Motor neuron (in vitro differentiated cells): ENCODE results near the gene DNAH2. TPM values are rescaled to one million over a fixed set of nuclear protein-coding genes. Genes with fewer than 3 reads are reported as not detected.

ENCODE experiments used
- ATAC-seq, 8 experiments: fragments of 200-7000 bp; cut with Tn5 transposase; replicated peaks in 6 of 8; 2 replicates each; pipeline ENCODE4 v1.8.0; 2021; ENCODE audit warnings: mild to moderate bottlenecking in 8 of 8, moderate library complexity in 8 of 8
- H3K27ac ChIP-seq, 2 donors: fragments of 250-450 bp; sonication (Bioruptor Pico); 2 replicates each; pipeline ENCODE4 v1.9.0; 2021; ENCODE audit warnings: antibody characterized with exemption in 2 of 2, mild to moderate bottlenecking in 2 of 2, moderate library complexity in 1 of 2
- H3K4me1 ChIP-seq, 2 donors: fragments of 250-450 bp; sonication (Bioruptor Pico); replicated peaks in 1 of 2; 2 replicates each; pipeline ENCODE4 v1.6.1; 2021; ENCODE audit warnings: antibody characterized with exemption in 2 of 2, mild to moderate bottlenecking in 2 of 2, moderate library complexity in 1 of 2
- H3K4me3 ChIP-seq, 5 donors: fragments of 250-450 bp; sonication (Bioruptor Pico); 2 replicates each; pipeline ENCODE4 v1.9.0; 2021; ENCODE audit warnings: antibody characterized with exemption in 5 of 5, mild to moderate bottlenecking in 5 of 5, moderate library complexity in 4 of 5
- WGBS, 10 experiments: fragments of 450-650 bp; shearing (Covaris generic); methylation state at CpG; one replicate each; pipeline ENCODE4 v1.0.0; 2022; 5-methylcytosine and 5-hydroxymethylcytosine counted together
- in situ Hi-C, 9 experiments: fragments of 400-800 bp; cut with MboI; loops; one replicate each; pipeline ENCODE4 v1.15.0; 2021; ENCODE audit warnings: low sequenced_read_pairs in 9 of 9, low pct_unique_long_range_greater_than_20kb in 2 of 9; ENCODE audit not compliant: unreplicated experiment in 9 of 9
- total RNA-seq, 8 experiments: library from RNA; unstranded; fragments of 300-600 nt; gene quantifications; 2 replicates each; pipeline versions ENCODE4 v1.2.3 to v1.2.4, GENCODE V29; 2022

Gene DNAH2
- total RNA-seq, 8 experiments from 2014 or later = 0.25 to 4.4 (median 0.65) TPM

- Histone ChIP-seq H3K4me3 (peak overlapping the region; percentile 40 to 66 (median 54)), H3K27ac (peak overlapping the region; percentile 87 to 93), H3K4me1 (peaks cover 26 to 33% of the 10 kb centered on the region in 2 donors)
- WGBS, 10 experiments = 0 to 1% (median 1%) methylated on average over 8 to 20 of the region's 61 CpGs; no CpG with 5 or more reads in 7 of the 10 experiments
- ATAC-seq = peak; percentile 0 to 60 (median 1)
- in situ Hi-C loops = loop anchor here in 1 of 9 experiments (25.0 kb wide), 1 partner anchor 124 kb away; the partner anchor contains the start of genes DNAH2 and EFNB3
Observed at GRCh38 chr17:7835814-7836595, 118.5 kb downstream of the DNAH2 start.

- peak; percentile 4 to 21 (median 10) for ATAC-seq
- WGBS, 10 experiments = 0 to 10% (median 0%) methylated on average over 1 to 6 of the region's 19 CpGs; no CpG with 5 or more reads in 4 of the 10 experiments
- peaks cover 29 to 37% of the 10 kb centered on the region in 2 donors for H3K4me1 ChIP-seq
- in situ Hi-C loops = loop anchor here in 1 of 9 experiments (25.0 kb wide), 1 partner anchor 125 kb away; the partner anchor contains the start of genes DNAH2 and EFNB3
- peak overlapping the region; percentile 40 to 66 (median 54) for H3K4me3 ChIP-seq
- H3K27ac ChIP-seq = peak overlapping the region; percentile 87 to 93
Observed at GRCh38 chr17:7836596-7837407, 119.3 kb downstream of the DNAH2 start.

GRCh38 chr17:7837408-7838088, 120.0 kb downstream of the DNAH2 start:
- no peak for ATAC-seq
- peak overlapping the region; percentile 87 to 93 for H3K27ac ChIP-seq
- H3K4me3 ChIP-seq = peak overlapping the region; percentile 40 to 66 (median 54)
- 0 to 10% (median 2%) methylated on average over 1 to 7 of the region's 8 CpGs; no CpG with 5 or more reads in 2 of the 10 experiments for WGBS, 10 experiments
- in situ Hi-C loops = loop anchor here in 1 of 9 experiments (25.0 kb wide), 1 partner anchor 125 kb away; the partner anchor contains the start of genes DNAH2 and EFNB3
- peaks cover 29 to 37% of the 10 kb centered on the region in 2 donors for H3K4me1 ChIP-seq

- in situ Hi-C loops = loop anchor here in 1 of 9 experiments (25.0 kb wide), 1 partner anchor 126 kb away; the partner anchor contains the start of genes DNAH2 and EFNB3
- Histone ChIP-seq H3K4me1 (peaks cover 25 to 35% of the 10 kb centered on the region in 2 donors), H3K4me3 (peak overlapping the region; percentile 40 to 66 (median 54)), H3K27ac (peak overlapping the region; percentile 92 to 97)
- no peak for ATAC-seq
- 10 to 90% (median 10%) methylated on average over 2 of the region's 12 CpGs; no CpG with 5 or more reads in 7 of the 10 experiments for WGBS, 10 experiments
Observed at GRCh38 chr17:7838090-7839075, 120.8 kb downstream of the DNAH2 start.

- peaks cover 23 to 33% of the 10 kb centered on the region in 2 donors for H3K4me1 ChIP-seq
- peak overlapping the region; percentile 31 to 44 (median 34) for H3K4me3 ChIP-seq
- in situ Hi-C loops = loop anchor here in 1 of 9 experiments (25.0 kb wide), 1 partner anchor 127 kb away; the partner anchor contains the start of genes DNAH2 and EFNB3
- peak overlapping the region; percentile 92 to 97 for H3K27ac ChIP-seq
- ATAC-seq = no peak
- WGBS, 10 experiments = 0 to 90% (median 62%) methylated on average over 1 to 4 of the region's 6 CpGs; no CpG with 5 or more reads in 6 of the 10 experiments
Observed at GRCh38 chr17:7839190-7839875, 121.8 kb downstream of the DNAH2 start.

- Histone ChIP-seq H3K4me1 (peaks cover 23 to 33% of the 10 kb centered on the region in 2 donors), H3K27ac (peak overlapping the region; percentile 92 to 97), H3K4me3 (peak overlapping the region in 1 of 5 donors; percentile 5)
- in situ Hi-C loops = loop anchor here in 1 of 9 experiments (25.0 kb wide), 1 partner anchor 128 kb away; the partner anchor contains the start of genes DNAH2 and EFNB3
- WGBS, 10 experiments = 80% methylated on average over 1 of the region's 2 CpGs; no CpG with 5 or more reads in 9 of the 10 experiments
- no peak for ATAC-seq
Observed at GRCh38 chr17:7839876-7840261, 122.3 kb downstream of the DNAH2 start.

- ATAC-seq = no peak
- H3K27ac ChIP-seq = peak overlapping the region in 1 of 2 donors; percentile 94
Observed at GRCh38 chr17:7840441-7840840, 122.9 kb downstream of the DNAH2 start.

GRCh38 chr17:7840875-7841274, 123.3 kb downstream of the DNAH2 start:
- Histone ChIP-seq H3K4me1 (peaks cover 28 to 40% of the 10 kb centered on the region in 2 donors), H3K4me3 (peak overlapping the region; percentile 54 to 91 (median 71)), H3K27ac (peak overlapping the region; percentile 94)
- WGBS, 10 experiments = 60 to 100% (median 71%) methylated on average over 1 of the region's 1 CpG; no CpG with 5 or more reads in 5 of the 10 experiments
- no peak for ATAC-seq
- in situ Hi-C loops = loop anchor here in 1 of 9 experiments (25.0 kb wide), 1 partner anchor 129 kb away; the partner anchor contains the start of genes DNAH2 and EFNB3

More at GRCh38 chr17:7840441-7840840, 122.9 kb downstream of the DNAH2 start:
- peaks cover 28 to 39% of the 10 kb centered on the region in 2 donors for H3K4me1 ChIP-seq
- 0 to 100% (median 62%) methylated on average over 1 of the region's 1 CpG; no CpG with 5 or more reads in 4 of the 10 experiments for WGBS, 10 experiments
- peak overlapping the region in 1 of 5 donors; percentile 5 for H3K4me3 ChIP-seq
- in situ Hi-C loops = loop anchor here in 1 of 9 experiments (25.0 kb wide), 1 partner anchor 128 kb away; the partner anchor contains the start of genes DNAH2 and EFNB3

- Histone ChIP-seq H3K4me1 (peaks cover 28 to 40% of the 10 kb centered on the region in 2 donors), H3K27ac (peak overlapping the region; percentile 94), H3K4me3 (peak overlapping the region; percentile 54 to 91 (median 71))
- in situ Hi-C loops = loop anchor here in 1 of 9 experiments (25.0 kb wide), 1 partner anchor 129 kb away; the partner anchor contains the start of genes DNAH2 and EFNB3
- 0% methylated on average over 3 to 4 of the region's 34 CpGs; no CpG with 5 or more reads in 3 of the 10 experiments for WGBS, 10 experiments
- ATAC-seq = peak; percentile 11 to 66 (median 61)
Observed at GRCh38 chr17:7841396-7841914, 123.9 kb downstream of the DNAH2 start.

GRCh38 chr17:7841915-7842379, 124.4 kb downstream of the DNAH2 start:
- WGBS, 10 experiments = 0% methylated on average over 5 of the region's 46 CpGs; no CpG with 5 or more reads in 9 of the 10 experiments
- peak; percentile 6 to 69 (median 57) for ATAC-seq
- H3K4me3 ChIP-seq = peak overlapping the region; percentile 54 to 91 (median 71)
- peaks cover 28 to 39% of the 10 kb centered on the region in 2 donors for H3K4me1 ChIP-seq
- in situ Hi-C loops = loop anchor here in 1 of 9 experiments (25.0 kb wide), 1 partner anchor 130 kb away; the partner anchor contains the start of genes DNAH2 and EFNB3
- H3K27ac ChIP-seq = peak overlapping the region; percentile 94
